HEK293 (cell line): ENCODE results near the gene C9orf152.

Source experiments
- CTCF ChIP-seq: fragments of 450-650 bp; formaldehyde crosslinking; IDR thresholded peaks from 2 replicates; pipeline ENCODE4 v1.5.1; 2016; ENCODE audit warnings: missing biosample characterization, missing genetic modification characterization
- FEZF1 ChIP-seq: fragments of 450-650 bp; formaldehyde crosslinking; IDR thresholded peaks from 2 replicates; pipeline ENCODE4 v1.5.1; 2016; ENCODE audit warnings: missing biosample characterization, missing genetic modification characterization
- ZBTB8A ChIP-seq: fragments of 450-650 bp; formaldehyde crosslinking; IDR thresholded peaks from 2 replicates; pipeline ENCODE4 v1.5.1; 2016; ENCODE audit warnings: missing biosample characterization, missing genetic modification characterization
- ZNF132 ChIP-seq: fragments of 450-650 bp; formaldehyde crosslinking; IDR thresholded peaks from 2 replicates; pipeline ENCODE4 v1.5.1; 2017; ENCODE audit warnings: missing biosample characterization, missing genetic modification characterization, borderline replicate concordance
- ZNF202 ChIP-seq: fragments of 450-650 bp; formaldehyde crosslinking; IDR thresholded peaks from 2 replicates; pipeline ENCODE4 v1.5.1; 2016; ENCODE audit warnings: missing biosample characterization, missing genetic modification characterization, borderline replicate concordance
- ZNF274 ChIP-seq, 2 experiments: fragments of 200-500 bp in 1 of 2; fragments of 450-650 bp in 1 of 2; sonication (Bioruptor generic) in 1 of 2; formaldehyde crosslinking in 1 of 2; IDR thresholded peaks; 2 replicates each; pipeline versions ENCODE4 v1.5.1 to v1.6.1; 2014 to 2016; ENCODE audit warnings: borderline replicate concordance in 1 of 2, inconsistent platforms in 1 of 2, low read length in 1 of 2, missing biosample characterization in 1 of 2, missing genetic modification characterization in 1 of 2
- ZNF518A ChIP-seq: fragments of 450-650 bp; formaldehyde crosslinking; conservative IDR thresholded peaks from 2 replicates; pipeline ENCODE4 v1.5.1; 2016; ENCODE audit warnings: low read depth, missing biosample characterization, missing genetic modification characterization
- ZNF530 ChIP-seq: fragments of 450-650 bp; formaldehyde crosslinking; IDR thresholded peaks from 2 replicates; pipeline ENCODE4 v1.5.1; 2016; ENCODE audit warnings: low read depth, missing biosample characterization, missing genetic modification characterization
- ZNF629 ChIP-seq: fragments of 450-650 bp; formaldehyde crosslinking; IDR thresholded peaks from 2 replicates; pipeline ENCODE4 v1.5.1; 2017; ENCODE audit warnings: missing biosample characterization, missing genetic modification characterization
- ZNF791 ChIP-seq: fragments of 450-650 bp; formaldehyde crosslinking; IDR thresholded peaks from 2 replicates; pipeline ENCODE4 v1.5.1; 2016; ENCODE audit warnings: missing biosample characterization, missing genetic modification characterization
- ZSCAN30 ChIP-seq: fragments of 450-650 bp; IDR thresholded peaks from 2 replicates; pipeline ENCODE4 v1.5.1; 2018; ENCODE audit warnings: missing biosample characterization, mild to moderate bottlenecking, missing genetic modification characterization, moderate library complexity
- TF ChIP-seq, protein P1 (sequence below): fragments of 450-650 bp; formaldehyde crosslinking; IDR thresholded peaks from 2 replicates; pipeline ENCODE4 v1.5.1; 2016; ENCODE audit warnings: missing biosample characterization, missing genetic modification characterization

DNA sequence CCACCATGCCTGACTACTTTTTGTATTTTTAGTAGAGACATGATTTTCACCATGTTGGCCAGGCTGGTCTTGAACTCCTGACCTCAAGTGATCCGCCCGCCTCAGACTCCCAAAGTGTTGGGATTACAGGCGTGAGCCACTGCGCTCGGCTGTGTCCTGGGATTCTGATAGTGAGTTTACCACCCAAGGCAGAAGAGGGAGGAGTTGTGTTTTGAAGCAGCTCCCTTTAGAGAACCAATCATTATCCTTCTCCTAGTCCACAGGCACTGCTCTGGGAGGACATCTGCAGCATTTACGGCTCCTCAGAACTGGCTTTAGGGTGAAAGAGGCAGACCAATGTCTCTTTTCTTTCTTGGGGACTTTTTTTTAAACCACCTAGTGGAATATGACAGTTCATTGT lies 5.7 kb downstream of the C9orf152 start:
- TF ChIP-seq CTCF (no peak), ZNF274 (IDR thresholded peaks at IDR 0.05; ENCODE audit: low read length) (no peak), ZNF274 (tag by site-specific recombination; IDR thresholded peaks at IDR 0.05; ENCODE audit: borderline replicate concordance) (no peak), ZNF202 (no peak), ZBTB8A (tag by site-specific recombination) (no peak), ZSCAN30 (tag by site-specific recombination) (no peak), FEZF1 (tag by site-specific recombination) (no peak), ZNF132 (tag by site-specific recombination) (no peak), ZNF530 (no peak), ZNF629 (tag by site-specific recombination) (no peak), ZNF791 (tag by site-specific recombination) (no peak), ZNF518A (tag by site-specific recombination) (no peak)
- TF ChIP-seq, protein P1, sequence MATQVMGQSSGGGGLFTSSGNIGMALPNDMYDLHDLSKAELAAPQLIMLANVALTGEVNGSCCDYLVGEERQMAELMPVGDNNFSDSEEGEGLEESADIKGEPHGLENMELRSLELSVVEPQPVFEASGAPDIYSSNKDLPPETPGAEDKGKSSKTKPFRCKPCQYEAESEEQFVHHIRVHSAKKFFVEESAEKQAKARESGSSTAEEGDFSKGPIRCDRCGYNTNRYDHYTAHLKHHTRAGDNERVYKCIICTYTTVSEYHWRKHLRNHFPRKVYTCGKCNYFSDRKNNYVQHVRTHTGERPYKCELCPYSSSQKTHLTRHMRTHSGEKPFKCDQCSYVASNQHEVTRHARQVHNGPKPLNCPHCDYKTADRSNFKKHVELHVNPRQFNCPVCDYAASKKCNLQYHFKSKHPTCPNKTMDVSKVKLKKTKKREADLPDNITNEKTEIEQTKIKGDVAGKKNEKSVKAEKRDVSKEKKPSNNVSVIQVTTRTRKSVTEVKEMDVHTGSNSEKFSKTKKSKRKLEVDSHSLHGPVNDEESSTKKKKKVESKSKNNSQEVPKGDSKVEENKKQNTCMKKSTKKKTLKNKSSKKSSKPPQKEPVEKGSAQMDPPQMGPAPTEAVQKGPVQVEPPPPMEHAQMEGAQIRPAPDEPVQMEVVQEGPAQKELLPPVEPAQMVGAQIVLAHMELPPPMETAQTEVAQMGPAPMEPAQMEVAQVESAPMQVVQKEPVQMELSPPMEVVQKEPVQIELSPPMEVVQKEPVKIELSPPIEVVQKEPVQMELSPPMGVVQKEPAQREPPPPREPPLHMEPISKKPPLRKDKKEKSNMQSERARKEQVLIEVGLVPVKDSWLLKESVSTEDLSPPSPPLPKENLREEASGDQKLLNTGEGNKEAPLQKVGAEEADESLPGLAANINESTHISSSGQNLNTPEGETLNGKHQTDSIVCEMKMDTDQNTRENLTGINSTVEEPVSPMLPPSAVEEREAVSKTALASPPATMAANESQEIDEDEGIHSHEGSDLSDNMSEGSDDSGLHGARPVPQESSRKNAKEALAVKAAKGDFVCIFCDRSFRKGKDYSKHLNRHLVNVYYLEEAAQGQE (tag by site-specific recombination) = no peak
